Mesenchymal stem cell (in vitro differentiated cells and primary cell): Measurements from ENCODE around the gene ZRANB3.
"Not testable (repeated sequence)": the region's sequence is repeated elsewhere in the genome, so short reads cannot be mapped to it uniquely, and the experiment has no call there.

Source experiments
- DNase-seq: peaks from one replicate; pipeline ENCODE4 v3.0.0-alpha.2; 2013
- H2AFZ ChIP-seq: one replicate; pipeline ENCODE4 v1.6.1; 2013; ENCODE audit warnings: low read depth, mild to moderate bottlenecking, control low read depth, inconsistent platforms, low read length, moderate library complexity
- H2AK5ac ChIP-seq: 2 replicates; pipeline ENCODE4 v1.6.1; 2013; ENCODE audit warnings: low read length, moderate library complexity, mild to moderate bottlenecking, inconsistent platforms; ENCODE audit not compliant: severe bottlenecking
- H2BK120ac ChIP-seq: one replicate; pipeline ENCODE4 v1.6.1; 2013; ENCODE audit warnings: low read depth, mild to moderate bottlenecking, inconsistent platforms, low read length, moderate library complexity
- H2BK12ac ChIP-seq, 2 experiments: one replicate each; pipeline ENCODE4 v1.6.1; 2013; ENCODE audit warnings: inconsistent platforms in 2 of 2, low read length in 2 of 2, mild to moderate bottlenecking in 2 of 2, moderate library complexity in 2 of 2, control low read depth in 1 of 2
- H2BK15ac ChIP-seq: one replicate; pipeline ENCODE4 v1.6.1; 2013; ENCODE audit warnings: mild to moderate bottlenecking, low read depth, inconsistent platforms; ENCODE audit not compliant: poor library complexity, severe bottlenecking
- H2BK5ac ChIP-seq: 2 replicates; pipeline ENCODE4 v1.6.1; 2013; ENCODE audit warnings: low read depth, mild to moderate bottlenecking, low read length, control low read depth, inconsistent platforms; ENCODE audit not compliant: poor library complexity, severe bottlenecking
- H3K14ac ChIP-seq, 2 experiments: one replicate each; pipeline ENCODE4 v1.6.1; 2013; ENCODE audit warnings: inconsistent platforms in 2 of 2, low read length in 2 of 2, control low read depth in 1 of 2, mild to moderate bottlenecking in 1 of 2, moderate library complexity in 1 of 2
- H3K18ac ChIP-seq, 2 experiments: one replicate each; pipeline ENCODE4 v1.6.1; 2013; ENCODE audit warnings: inconsistent platforms in 2 of 2, low read length in 2 of 2, control low read depth in 1 of 2, low read depth in 1 of 2, mild to moderate bottlenecking in 1 of 2
- H3K23ac ChIP-seq, 2 experiments: one replicate each; pipeline ENCODE4 v1.6.1; 2013; ENCODE audit warnings: inconsistent platforms in 2 of 2, low read length in 2 of 2, mild to moderate bottlenecking in 2 of 2, moderate library complexity in 2 of 2, control low read depth in 1 of 2
- H3K27ac ChIP-seq: 2 replicates; pipeline ENCODE4 v1.5.1; 2013; ENCODE audit warnings: mild to moderate bottlenecking, moderate library complexity, low read length, control low read depth, inconsistent platforms; ENCODE audit not compliant: poor library complexity, severe bottlenecking
- H3K27me3 ChIP-seq, 2 experiments: 2 replicates each; pipeline versions ENCODE4 v1.6.1 to v1.7.0; 2013; ENCODE audit warnings: low read length in 2 of 2, mild to moderate bottlenecking in 2 of 2, moderate library complexity in 2 of 2, control low read depth in 1 of 2, inconsistent platforms in 1 of 2; ENCODE audit not compliant: control insufficient read depth in 1 of 2, insufficient read depth in 1 of 2
- H3K36me3 ChIP-seq, 2 experiments: 2 replicates each; pipeline versions ENCODE4 v1.6.1 to v1.7.0; 2013; ENCODE audit warnings: low read length in 2 of 2, control low read depth in 1 of 2, inconsistent platforms in 1 of 2, low read depth in 1 of 2, mild to moderate bottlenecking in 1 of 2; ENCODE audit not compliant: insufficient read depth in 2 of 2, control insufficient read depth in 1 of 2
- H3K4ac ChIP-seq, 2 experiments: one replicate each; pipeline ENCODE4 v1.6.1; 2013; ENCODE audit warnings: inconsistent platforms in 2 of 2, low read length in 2 of 2, mild to moderate bottlenecking in 2 of 2, moderate library complexity in 2 of 2, control low read depth in 1 of 2, low read depth in 1 of 2
- H3K4me1 ChIP-seq: 2 replicates; pipeline ENCODE4 v1.6.1; 2013; ENCODE audit warnings: low read depth, low read length, control low read depth; ENCODE audit not compliant: control insufficient read depth, insufficient read depth
- H3K4me2 ChIP-seq: 2 replicates; pipeline ENCODE4 v1.6.1; 2013; ENCODE audit warnings: low read length, mild to moderate bottlenecking, inconsistent platforms; ENCODE audit not compliant: poor library complexity, severe bottlenecking
- H3K4me3 ChIP-seq, 2 experiments: 2 replicates each; pipeline versions ENCODE4 v1.5.1 to v1.7.0; 2013; ENCODE audit warnings: low read length in 2 of 2, mild to moderate bottlenecking in 2 of 2, control low read depth in 1 of 2, low read depth in 1 of 2; ENCODE audit not compliant: insufficient read depth in 1 of 2
- H3K79me1 ChIP-seq: replicated peaks from 2 replicates; pipeline ENCODE4 v1.6.1; 2013; ENCODE audit warnings: mild to moderate bottlenecking, control low read depth, low read length, inconsistent platforms; ENCODE audit not compliant: poor library complexity, severe bottlenecking
- H3K9ac ChIP-seq: 2 replicates; pipeline ENCODE4 v1.7.0; 2013; ENCODE audit warnings: mild to moderate bottlenecking, low read length, moderate library complexity
- H3K9me3 ChIP-seq: 2 replicates; pipeline ENCODE4 v1.7.0; 2013; ENCODE audit warnings: mild to moderate bottlenecking, low read length; ENCODE audit not compliant: control insufficient read depth
- H4K8ac ChIP-seq: one replicate; pipeline ENCODE4 v1.6.1; 2013; ENCODE audit warnings: inconsistent platforms, mild to moderate bottlenecking, low read length, moderate library complexity
- H4K91ac ChIP-seq: one replicate; pipeline ENCODE4 v1.6.1; 2013; ENCODE audit warnings: mild to moderate bottlenecking, low read length, inconsistent platforms
- WGBS: methylation state at CpG from one replicate; pipeline ENCODE4 v1.1.7; 2013; ENCODE audit warnings: mixed read lengths; 5-methylcytosine and 5-hydroxymethylcytosine counted together

ZRANB3 gene

GRCh38 chr2:135551356-135551755 lies 20.3 kb upstream of the ZRANB3 start:
- H3K36me3 ChIP-seq, result no peaks in the 10 kb centered on the region
- no peak overlapping the region for H2BK15ac ChIP-seq
- no peak overlapping the region for H3K4ac ChIP-seq
- no peak overlapping the region for H3K23ac ChIP-seq
- H4K8ac ChIP-seq, result no peak overlapping the region
- no peak overlapping the region for H2BK12ac ChIP-seq
- no peak overlapping the region for H2BK5ac ChIP-seq
- H3K27ac ChIP-seq, result no peak overlapping the region
- H3K14ac ChIP-seq, result no peak overlapping the region
- no peak for DNase-seq
- H3K9me3 ChIP-seq, result no peaks in the 10 kb centered on the region
- H3K4me1 ChIP-seq, result no peaks in the 10 kb centered on the region
- H2BK120ac ChIP-seq, result no peak overlapping the region
- H3K27me3 ChIP-seq, result no peaks in the 10 kb centered on the region
- WGBS, result 100% methylated on average over 2 of the region's 5 CpGs
- H3K4me2 ChIP-seq, result no peak overlapping the region
- H2AFZ ChIP-seq, result no peak overlapping the region
- no peak overlapping the region for H2AK5ac ChIP-seq
- no peak overlapping the region for H3K9ac ChIP-seq
- H3K4me3 ChIP-seq, result no peak overlapping the region
- peaks cover 19% of the 10 kb centered on the region for H3K79me1 ChIP-seq
- H3K18ac ChIP-seq, result no peak overlapping the region
- H4K91ac ChIP-seq, result no peak overlapping the region

- Histone ChIP-seq H4K8ac (no peak overlapping the region), H2BK120ac (no peak overlapping the region), H3K9me3 (no peaks in the 10 kb centered on the region), H3K18ac (no peak overlapping the region), H2AK5ac (no peak overlapping the region), H2BK5ac (no peak overlapping the region), H3K4ac (no peak overlapping the region), H3K4me1 (no peaks in the 10 kb centered on the region), H4K91ac (no peak overlapping the region), H3K4me3 (no peak overlapping the region), H2BK15ac (no peak overlapping the region), H3K14ac (no peak overlapping the region), H3K23ac (no peak overlapping the region), H2BK12ac (no peak overlapping the region), H2AFZ (no peak overlapping the region), H3K27ac (no peak overlapping the region), H3K4me2 (no peak overlapping the region), H3K79me1 (peaks cover 14% of the 10 kb centered on the region), H3K27me3 (no peaks in the 10 kb centered on the region), H3K9ac (no peak overlapping the region), H3K36me3 (no peaks in the 10 kb centered on the region)
- 94% methylated on average over 2 of the region's 3 CpGs for WGBS
- no peak for DNase-seq
Observed at GRCh38 chr2:135547311-135547710, 16.3 kb upstream of the ZRANB3 start.

- H4K8ac ChIP-seq, result no peak overlapping the region
- peaks cover 12% of the 10 kb centered on the region for H3K79me1 ChIP-seq
- H2BK120ac ChIP-seq, result no peak overlapping the region
- H3K4ac ChIP-seq, result no peak overlapping the region
- H4K91ac ChIP-seq, result no peak overlapping the region
- no peak overlapping the region for H3K27ac ChIP-seq
- no peak overlapping the region for H3K4me3 ChIP-seq
- H2AK5ac ChIP-seq, result no peak overlapping the region
- H2BK12ac ChIP-seq, result no peak overlapping the region
- no peaks in the 10 kb centered on the region for H3K36me3 ChIP-seq
- H3K14ac ChIP-seq, result no peak overlapping the region
- H3K23ac ChIP-seq, result no peak overlapping the region
- no peak overlapping the region for H3K18ac ChIP-seq
- H3K9me3 ChIP-seq, result no peaks in the 10 kb centered on the region
- H3K4me2 ChIP-seq, result no peak overlapping the region
- H3K9ac ChIP-seq, result no peak overlapping the region
- no peak overlapping the region for H2BK5ac ChIP-seq
- WGBS, result 87% methylated on average over 3 of the region's 3 CpGs
- no peak overlapping the region for H2BK15ac ChIP-seq
- no peak for DNase-seq
- no peak overlapping the region for H2AFZ ChIP-seq
- no peaks in the 10 kb centered on the region for H3K27me3 ChIP-seq
- H3K4me1 ChIP-seq, result no peaks in the 10 kb centered on the region
Observed at GRCh38 chr2:135546436-135546835, 15.4 kb upstream of the ZRANB3 start.

GRCh38 chr2:135533545-135533944 lies 2.5 kb upstream of the ZRANB3 start:
- not testable (repeated sequence) for H3K18ac ChIP-seq, H3K9ac ChIP-seq, DNase-seq, H2AFZ ChIP-seq, H2BK120ac ChIP-seq, H2BK5ac ChIP-seq, H3K9me3 ChIP-seq, H3K4ac ChIP-seq, H3K4me3 ChIP-seq, H3K4me2 ChIP-seq, H3K23ac ChIP-seq, H2BK15ac ChIP-seq, H4K8ac ChIP-seq, H2BK12ac ChIP-seq, H3K27me3 ChIP-seq, H3K36me3 ChIP-seq, H4K91ac ChIP-seq, H3K27ac ChIP-seq, H3K79me1 ChIP-seq, H2AK5ac ChIP-seq, H3K14ac ChIP-seq, H3K4me1 ChIP-seq
- 98% methylated on average over 14 of the region's 15 CpGs for WGBS
